Activated naive CD8-positive, alpha-beta T cell treated with anti-CD3 and anti-CD28 coated beads, Interleukin-2, amount 50 U/mL, for 24 hours (primary cell): ENCODE results near the gene SNX33.
"Not testable (repeated sequence)": the region's sequence is repeated elsewhere in the genome, so short reads cannot be mapped to it uniquely, and the experiment has no call there.

Experiments
- ATAC-seq: fragments of 150-1000 bp; cut with Tn5 transposase; one replicate; pipeline ENCODE4 v1.10.0; 2021
- DNase-seq: peaks from one replicate; pipeline ENCODE4 v3.0.0; 2021
- H3K27ac Mint-ChIP-seq: one replicate; pipeline ENCODE4 v1.8.0; 2021; ENCODE audit warnings: mild to moderate bottlenecking, mixed read lengths
- H3K27me3 Mint-ChIP-seq: one replicate; pipeline ENCODE4 v1.8.0; 2021; ENCODE audit warnings: mixed read lengths
- H3K36me3 Mint-ChIP-seq: one replicate; pipeline ENCODE4 v1.8.0; 2021; ENCODE audit warnings: low read depth, mixed read lengths
- H3K4me1 Mint-ChIP-seq: one replicate; pipeline ENCODE4 v1.8.0; 2021; ENCODE audit warnings: mixed read lengths
- H3K4me3 Mint-ChIP-seq: one replicate; pipeline ENCODE4 v1.8.0; 2021; ENCODE audit warnings: mild to moderate bottlenecking, moderate library complexity, mixed read lengths
- H3K9me3 Mint-ChIP-seq: one replicate; pipeline ENCODE4 v1.8.0; 2021; ENCODE audit warnings: mixed read lengths

The SNX33 gene

GRCh38 chr15:75694241-75695182 is 46.8 kb downstream of the SNX33 start:
- no peak for ATAC-seq
- no peaks in the 10 kb centered on the region for H3K36me3 Mint-ChIP-seq
- no peak overlapping the region for H3K4me3 Mint-ChIP-seq
- no peak overlapping the region for H3K27ac Mint-ChIP-seq
- peaks cover 4% of the 10 kb centered on the region for H3K27me3 Mint-ChIP-seq
- peak; percentile 28 for DNase-seq
- H3K9me3 Mint-ChIP-seq, result no peaks in the 10 kb centered on the region
- H3K4me1 Mint-ChIP-seq, result peaks cover 31% of the 10 kb centered on the region

GRCh38 chr15:75695220-75695619 is 47.5 kb downstream of the SNX33 start:
- ATAC-seq (no peak), DNase-seq (no peak)
- H3K27ac Mint-ChIP-seq, result no peak overlapping the region

GRCh38 chr15:75695634-75696310 is 48.1 kb downstream of the SNX33 start:
- Mint-ChIP-seq H3K4me3 (no peak overlapping the region), H3K9me3 (no peaks in the 10 kb centered on the region), H3K4me1 (peaks cover 37% of the 10 kb centered on the region), H3K27me3 (peaks cover 4% of the 10 kb centered on the region), H3K36me3 (no peaks in the 10 kb centered on the region), H3K27ac (peak overlapping the region; percentile 30)
- DNase-seq, result no peak
- ATAC-seq, result no peak

More at GRCh38 chr15:75695220-75695619, 47.5 kb downstream of the SNX33 start:
- peaks cover 32% of the 10 kb centered on the region for H3K4me1 Mint-ChIP-seq
- peaks cover 4% of the 10 kb centered on the region for H3K27me3 Mint-ChIP-seq
- no peak overlapping the region for H3K4me3 Mint-ChIP-seq
- H3K36me3 Mint-ChIP-seq, result no peaks in the 10 kb centered on the region
- no peaks in the 10 kb centered on the region for H3K9me3 Mint-ChIP-seq

- no peak for DNase-seq
- no peaks in the 10 kb centered on the region for H3K9me3 Mint-ChIP-seq
- peak overlapping the region; percentile 30 for H3K27ac Mint-ChIP-seq
- H3K4me1 Mint-ChIP-seq, result peaks cover 37% of the 10 kb centered on the region
- H3K4me3 Mint-ChIP-seq, result no peak overlapping the region
- peaks cover 4% of the 10 kb centered on the region for H3K27me3 Mint-ChIP-seq
- ATAC-seq, result no peak
- H3K36me3 Mint-ChIP-seq, result no peaks in the 10 kb centered on the region
Observed at GRCh38 chr15:75696311-75696720, 48.6 kb downstream of the SNX33 start.

DNA sequence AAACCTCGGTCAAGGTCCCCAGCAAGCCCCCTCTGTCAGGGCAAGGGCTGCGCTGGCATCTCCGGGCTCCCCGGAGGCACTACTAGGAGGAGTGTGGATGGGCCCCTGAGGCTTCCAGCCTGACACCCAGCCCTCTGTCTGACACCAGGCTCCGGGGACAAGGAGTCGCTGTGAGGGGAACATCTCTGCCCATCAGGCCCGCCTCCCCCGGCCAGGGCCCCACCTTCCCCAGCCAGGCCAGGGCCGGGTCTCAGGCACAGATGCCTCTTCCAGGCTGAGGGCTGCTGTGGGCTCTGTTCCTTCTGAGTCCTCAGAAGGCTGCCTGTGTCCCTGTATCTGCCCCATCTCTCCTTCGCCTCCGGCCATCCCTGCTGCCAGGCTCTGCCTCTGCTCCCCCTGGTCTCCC is 49.1 kb downstream of the SNX33 start:
- Mint-ChIP-seq H3K4me1 (peaks cover 41% of the 10 kb centered on the region), H3K9me3 (no peaks in the 10 kb centered on the region), H3K4me3 (no peak overlapping the region), H3K36me3 (no peaks in the 10 kb centered on the region), H3K27ac (no peak overlapping the region), H3K27me3 (peaks cover 4% of the 10 kb centered on the region)
- ATAC-seq, result no peak
- no peak for DNase-seq

GRCh38 chr15:75697523-75697922 is 49.8 kb downstream of the SNX33 start:
- Mint-ChIP-seq H3K9me3 (no peaks in the 10 kb centered on the region), H3K4me1 (peaks cover 39% of the 10 kb centered on the region), H3K4me3 (no peak overlapping the region), H3K27ac (no peak overlapping the region), H3K36me3 (no peaks in the 10 kb centered on the region), H3K27me3 (peaks cover under 1% of the 10 kb centered on the region)
- DNase-seq (no peak), ATAC-seq (no peak)

DNA sequence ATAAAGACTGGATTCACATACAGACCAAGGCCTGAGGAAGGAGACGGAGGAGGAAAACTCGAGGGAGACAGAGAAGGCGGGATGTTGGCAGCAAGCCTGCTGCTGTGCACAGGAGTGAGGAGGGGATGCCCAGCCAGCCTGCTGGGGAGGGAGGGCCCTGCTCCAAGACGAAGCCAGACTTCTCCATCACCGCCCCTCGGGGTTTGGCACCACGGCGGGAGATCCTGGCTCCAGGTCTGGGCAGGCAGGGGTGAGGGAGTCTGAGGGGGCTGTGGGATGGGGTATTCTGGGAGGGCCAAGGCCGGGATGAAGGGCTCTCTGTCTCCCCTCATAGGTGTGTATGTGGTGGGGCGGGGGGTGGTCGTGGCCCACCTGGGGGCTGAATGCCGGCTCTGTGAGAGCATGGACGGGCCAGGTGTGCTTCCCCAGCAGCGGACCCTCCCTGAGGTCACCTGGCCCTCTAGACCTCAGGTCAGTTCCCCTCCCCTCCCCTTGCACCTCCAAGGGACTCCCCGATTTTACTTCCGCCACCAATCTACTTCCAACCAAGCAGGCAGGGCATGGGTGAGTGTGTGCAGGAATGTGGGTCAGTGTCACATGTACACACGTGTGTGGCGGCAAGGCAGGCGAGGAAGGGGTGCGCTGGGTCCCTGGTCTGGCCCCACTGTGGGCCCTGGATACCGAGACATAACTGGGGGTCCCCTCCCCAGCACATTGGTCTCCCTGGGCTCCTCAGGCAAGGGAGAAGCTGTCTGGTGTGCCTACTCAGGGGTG is 50.4 kb downstream of the SNX33 start:
- not testable (repeated sequence) for ATAC-seq, H3K4me3 Mint-ChIP-seq
- H3K4me1 Mint-ChIP-seq, result peaks cover 39% of the 10 kb centered on the region

DNA sequence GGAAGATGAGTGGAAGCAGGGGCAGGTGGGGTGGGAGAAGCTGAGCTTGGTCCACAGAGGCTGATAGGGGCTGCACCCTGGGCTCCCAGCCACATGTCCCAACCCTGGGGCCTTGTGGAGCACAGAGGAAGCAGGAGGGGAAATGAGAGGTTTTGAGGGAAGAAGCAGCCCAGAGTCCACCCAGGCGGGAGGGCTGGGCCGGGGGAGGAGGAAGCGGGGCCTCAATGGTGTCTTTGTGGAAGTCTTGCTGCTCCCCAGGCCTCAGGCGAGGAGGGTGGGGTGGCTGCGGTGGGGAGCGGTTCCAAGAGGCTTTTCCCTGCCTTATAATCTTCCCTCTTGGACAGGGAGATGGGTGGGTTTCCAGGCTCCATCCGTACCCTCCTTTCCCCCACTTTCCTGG is 51.8 kb downstream of the SNX33 start:
- H3K27ac Mint-ChIP-seq, DNase-seq, H3K36me3 Mint-ChIP-seq, H3K4me3 Mint-ChIP-seq, H3K27me3 Mint-ChIP-seq, ATAC-seq, H3K9me3 Mint-ChIP-seq: not testable (repeated sequence)
- H3K4me1 Mint-ChIP-seq, result peaks cover 33% of the 10 kb centered on the region

More for the DNA sequence above, 50.4 kb downstream of the SNX33 start:
- H3K36me3 Mint-ChIP-seq, DNase-seq, H3K27me3 Mint-ChIP-seq, H3K9me3 Mint-ChIP-seq, H3K27ac Mint-ChIP-seq: not testable (repeated sequence)

DNA sequence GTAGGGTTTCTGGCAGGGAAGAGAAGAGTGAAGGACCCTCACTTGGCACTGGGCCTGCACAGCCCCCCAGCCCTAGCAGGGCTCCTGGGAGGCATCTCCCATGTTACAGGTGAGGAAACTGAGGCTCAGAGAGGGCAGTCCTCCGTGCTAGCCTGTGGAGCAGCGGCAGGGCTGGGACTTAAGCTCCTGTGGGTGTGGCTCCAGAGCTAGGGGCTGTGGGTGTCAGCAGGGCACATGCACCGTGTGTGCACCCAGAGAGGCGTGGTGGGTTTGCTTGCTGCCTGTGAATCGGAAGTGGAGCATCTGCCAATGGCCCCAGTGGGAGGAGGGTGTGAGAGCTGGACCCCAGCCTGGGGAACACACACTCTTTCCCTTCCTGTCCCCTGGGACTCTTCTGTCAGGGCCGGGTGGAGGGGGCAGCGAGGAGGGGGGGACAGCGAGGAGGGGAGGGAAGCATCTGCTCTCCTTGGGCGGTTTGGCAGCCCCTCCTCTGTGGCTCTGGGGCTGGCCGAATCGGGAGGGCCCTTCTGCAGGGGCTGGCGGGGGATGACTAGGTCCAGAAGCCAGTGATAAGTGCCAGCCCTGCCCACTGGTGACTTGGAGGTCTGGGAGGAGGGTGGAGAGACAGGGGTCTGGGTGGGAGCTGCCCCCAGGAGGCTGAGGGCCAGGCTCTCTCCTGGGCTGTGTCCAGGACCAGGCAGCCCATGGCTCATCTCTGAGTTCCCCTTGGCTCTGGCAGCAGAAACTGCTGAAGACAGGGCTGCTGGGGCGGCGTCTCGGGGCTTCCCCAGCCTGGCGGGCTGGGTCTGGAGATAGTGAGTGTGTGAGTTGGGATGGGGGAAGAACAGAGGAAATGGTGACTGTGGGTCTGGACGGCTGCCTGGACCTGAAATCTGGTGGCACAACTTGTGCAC is 52.5 kb downstream of the SNX33 start:
- H3K36me3 Mint-ChIP-seq, H3K27me3 Mint-ChIP-seq, H3K27ac Mint-ChIP-seq, H3K4me3 Mint-ChIP-seq, H3K9me3 Mint-ChIP-seq: not testable (repeated sequence)
- ATAC-seq, result peak; percentile 59
- peak; percentile 41 for DNase-seq
- H3K4me1 Mint-ChIP-seq, result peaks cover 27% of the 10 kb centered on the region

DNA sequence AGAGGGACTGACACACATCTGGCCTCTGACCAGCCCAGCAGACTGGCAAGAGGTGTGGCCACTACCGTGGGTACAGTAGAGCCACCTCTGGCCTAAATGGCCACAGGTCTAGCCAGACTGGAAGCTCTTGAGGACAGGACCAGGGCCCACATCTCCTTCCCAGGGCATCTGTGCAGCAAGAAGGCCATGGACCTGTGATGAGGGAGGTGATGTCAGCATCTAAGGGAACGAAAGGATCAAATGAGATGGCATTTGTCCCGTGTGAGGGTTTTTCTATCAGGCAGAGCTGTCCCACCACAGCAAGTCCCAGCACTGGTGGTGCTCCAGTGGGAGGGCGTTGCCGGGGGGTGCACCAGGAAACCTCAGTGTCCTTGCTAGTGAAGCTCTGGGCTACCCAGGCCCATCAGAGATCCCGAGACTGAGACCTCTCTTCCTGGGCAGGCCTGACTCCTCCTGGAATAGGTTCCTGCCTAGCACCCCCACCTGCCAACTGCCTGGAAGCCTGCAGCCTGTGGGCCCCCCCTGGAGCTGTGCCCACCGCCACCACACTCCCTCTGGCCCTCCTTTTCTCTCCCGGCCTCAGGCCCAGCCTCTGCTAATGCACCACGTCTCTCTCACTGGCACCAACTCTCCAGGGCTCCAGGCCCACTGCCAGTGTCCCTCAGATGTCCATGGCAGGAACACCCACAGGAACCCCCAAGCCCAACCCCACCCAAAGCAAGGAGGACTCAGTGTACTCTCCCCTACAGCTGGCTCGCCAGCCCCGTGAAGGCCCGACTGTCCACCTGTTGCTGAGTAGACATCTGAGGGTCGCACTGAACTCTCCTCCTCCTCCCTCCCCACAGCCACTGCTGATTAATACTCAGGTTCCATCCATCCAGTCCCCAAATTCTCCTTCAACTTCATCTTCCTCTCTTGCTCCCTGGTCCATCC is 53.6 kb downstream of the SNX33 start:
- H3K4me1 Mint-ChIP-seq, result peaks cover 17% of the 10 kb centered on the region
- H3K4me3 Mint-ChIP-seq, ATAC-seq, H3K27ac Mint-ChIP-seq, DNase-seq, H3K27me3 Mint-ChIP-seq, H3K9me3 Mint-ChIP-seq, H3K36me3 Mint-ChIP-seq: not testable (repeated sequence)

DNA sequence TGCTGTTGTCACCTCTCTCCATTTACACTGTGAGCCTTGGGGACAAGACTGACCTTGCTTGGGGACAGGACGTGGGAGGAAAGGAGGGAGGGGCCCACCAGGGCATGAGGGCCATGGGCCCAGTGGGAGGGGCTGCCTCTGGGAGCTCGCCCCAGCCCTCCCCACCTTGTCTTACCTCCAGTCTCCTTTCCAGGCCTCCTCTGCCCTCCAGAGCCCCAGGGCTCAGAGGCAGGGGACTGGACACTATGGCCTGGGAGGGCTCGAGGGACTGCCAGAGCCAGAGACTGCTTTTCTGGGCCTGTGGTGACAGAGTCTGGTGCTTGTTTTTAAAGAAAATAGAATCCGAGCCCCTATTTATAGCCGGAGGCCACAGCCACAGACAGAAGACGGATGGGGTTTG is 54.7 kb downstream of the SNX33 start:
- Mint-ChIP-seq H3K4me3 (no peak overlapping the region), H3K27ac (no peak overlapping the region), H3K9me3 (no peaks in the 10 kb centered on the region), H3K4me1 (peaks cover 16% of the 10 kb centered on the region), H3K27me3 (no peaks in the 10 kb centered on the region), H3K36me3 (no peaks in the 10 kb centered on the region)
- ATAC-seq, result no peak
- no peak for DNase-seq

DNA sequence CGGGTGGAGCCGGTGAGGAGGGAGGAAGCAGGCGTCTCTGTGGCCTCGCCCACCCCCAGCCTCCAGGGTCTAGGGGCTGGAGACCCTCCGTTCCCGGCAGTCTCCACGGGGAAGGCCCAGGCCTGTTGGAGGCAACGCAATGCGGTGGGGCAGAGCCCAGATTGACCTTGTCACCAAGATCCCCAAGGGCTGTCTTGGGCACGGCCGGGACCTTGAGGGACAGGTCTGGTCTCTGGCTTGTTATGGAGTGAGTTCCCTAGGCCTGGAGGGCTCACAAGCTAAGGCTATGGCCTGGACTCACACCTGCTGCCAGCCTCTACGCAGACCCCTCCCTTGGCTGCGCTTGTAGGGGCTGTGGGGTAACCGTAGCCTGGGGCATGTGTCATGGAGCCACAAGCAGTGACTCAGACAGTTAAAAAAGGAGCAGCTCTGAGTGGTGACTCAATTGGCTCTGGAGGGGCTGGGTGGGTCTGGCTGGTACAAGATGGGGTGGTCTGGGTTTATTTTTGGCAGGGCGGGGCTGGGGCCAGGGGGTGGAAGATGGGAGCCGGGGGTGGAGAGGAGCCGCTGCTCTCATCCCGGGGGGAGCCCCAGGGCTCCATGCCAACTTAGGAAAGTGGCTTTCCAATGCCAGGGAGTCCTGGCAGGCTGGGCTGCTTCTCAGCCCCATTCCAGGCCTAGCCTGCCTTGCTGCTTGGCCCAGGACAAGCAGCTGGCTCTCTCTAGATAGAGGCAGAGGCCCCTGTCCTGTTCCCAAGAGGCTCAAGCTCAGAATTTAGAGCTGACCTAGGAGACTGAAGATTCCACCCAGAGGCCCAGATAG is 55.9 kb downstream of the SNX33 start:
- not testable (repeated sequence) for H3K27ac Mint-ChIP-seq, H3K36me3 Mint-ChIP-seq, H3K9me3 Mint-ChIP-seq, H3K4me3 Mint-ChIP-seq, H3K27me3 Mint-ChIP-seq, DNase-seq
- peak; percentile 71 for ATAC-seq
- peaks cover 16% of the 10 kb centered on the region for H3K4me1 Mint-ChIP-seq
